Measurements from ENCODE around the gene RPUSD4.

DNA sequence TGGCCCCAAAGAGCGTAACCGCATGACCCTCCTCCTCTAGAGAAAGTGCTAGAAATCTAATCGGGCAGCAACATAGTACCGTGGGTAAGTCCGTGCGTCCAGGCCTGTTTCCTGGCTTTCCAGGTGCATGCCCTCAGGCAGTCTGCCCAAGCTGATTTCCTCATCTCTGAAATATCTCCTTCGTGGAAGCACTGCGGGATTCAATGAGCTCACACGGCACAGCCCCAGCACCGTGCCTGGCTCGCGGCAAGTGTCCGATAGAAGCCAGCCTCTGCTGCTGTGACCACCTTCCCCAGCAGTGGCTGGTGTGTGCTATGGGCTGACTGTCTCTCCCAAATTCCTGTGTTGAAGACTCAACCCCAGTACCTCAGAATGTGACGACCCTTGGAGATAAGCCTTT is 20.7 kb downstream of the RPUSD4 start:
- TF ChIP-seq EZH2 (IDR thresholded peaks at IDR 0.05; ENCODE audit: insufficient read depth, poor library complexity, severe bottlenecking) (no peak), EZH2phosphoT487 (IDR thresholded peaks at IDR 0.05; ENCODE audit: insufficient read depth, low read depth) (no peak)
